H1 (cell line): ENCODE data around the gene AHNAK2. TPM values are rescaled to one million over a fixed set of nuclear protein-coding genes. Genes with fewer than 3 reads are reported as not detected.

Experiments
- CTCF ChIA-PET: fragments of 300-600 bp; sonication (Branson Sonifier 250); formaldehyde crosslinking; loops from one replicate; lab custom pipeline; 2021; ENCODE audit not compliant: partially characterized antibody; lab: Charles Lee
- POLR2A ChIA-PET: fragments of 300-600 bp; sonication (Branson Sonifier 250); formaldehyde crosslinking; loops from one replicate; lab custom pipeline; 2021; ENCODE audit warnings: inconsistent platforms; ENCODE audit not compliant: partially characterized antibody; lab: Charles Lee
- DNase-seq, 2 experiments: peaks; one replicate each; pipeline versions ENCODE4 v3.0.0 to v3.0.0-alpha.2; 2010 to 2022; ENCODE audit warnings: low spot score in 2 of 2, low read depth in 1 of 2, mixed read lengths in 1 of 2
- FAIRE-seq: peaks from 2 replicates; lab custom pipeline; 2011; peaks lifted over from hg19 to GRCh38; lab: Jason Lieb, UNC
- H2AFZ ChIP-seq: 2 replicates; pipeline ENCODE4 v1.8.1; 2012; ENCODE audit warnings: low read length, inconsistent platforms
- H2AK5ac ChIP-seq: 2 replicates; pipeline ENCODE4 v1.6.1; 2013; ENCODE audit warnings: low read depth, low read length
- H2BK120ac ChIP-seq: replicated peaks from 2 replicates; pipeline ENCODE3; 2013; ENCODE audit warnings: low read depth, low read length, inconsistent platforms
- H2BK12ac ChIP-seq: 2 replicates; pipeline ENCODE4 v1.6.1; 2013; ENCODE audit warnings: low read depth, low read length
- H2BK15ac ChIP-seq: 2 replicates; pipeline ENCODE4 v1.6.1; 2013; ENCODE audit warnings: low read length
- H2BK20ac ChIP-seq: 2 replicates; pipeline ENCODE4 v1.6.1; 2013; ENCODE audit warnings: low read length
- H2BK5ac ChIP-seq: 2 replicates; pipeline ENCODE4 v1.6.1; 2013; ENCODE audit warnings: low read depth, low read length
- H3K14ac ChIP-seq: 2 replicates; pipeline ENCODE4 v1.6.1; 2013; ENCODE audit warnings: inconsistent platforms; ENCODE audit not compliant: insufficient read length
- H3K18ac ChIP-seq: 2 replicates; pipeline ENCODE4 v1.6.1; 2013; ENCODE audit warnings: low read length; ENCODE audit errors: extremely low read depth
- H3K23ac ChIP-seq: 2 replicates; pipeline ENCODE4 v1.6.1; 2013; ENCODE audit warnings: inconsistent platforms; ENCODE audit not compliant: insufficient read length
- H3K23me2 ChIP-seq: 2 replicates; pipeline ENCODE4 v1.6.1; 2013; ENCODE audit warnings: low read depth, low read length
- H3K27ac ChIP-seq: 2 replicates; pipeline ENCODE4 v1.6.1; 2011; ENCODE audit warnings: low read depth, low read length, inconsistent platforms
- H3K27me3 ChIP-seq, 4 experiments: replicated peaks in 1 of 4; 1 replicate in 1 of 4; 2 replicates in 3 of 4; pipeline versions ENCODE4 v1.6.1 to v1.8.1; 2011 to 2013; ENCODE audit warnings: low read length in 3 of 4, mild to moderate bottlenecking in 3 of 4, inconsistent platforms in 2 of 4, mixed read lengths in 2 of 4, moderate library complexity in 1 of 4; ENCODE audit not compliant: control insufficient read depth in 3 of 4, insufficient read depth in 3 of 4; ENCODE audit errors: extremely low read depth in 1 of 4
- H3K36me3 ChIP-seq, 4 experiments: 2 replicates each; pipeline versions ENCODE4 v1.6.1 to v1.8.1; 2011 to 2013; ENCODE audit warnings: mild to moderate bottlenecking in 4 of 4, low read length in 3 of 4, moderate library complexity in 2 of 4, control low read depth in 1 of 4, inconsistent platforms in 1 of 4; ENCODE audit not compliant: insufficient read depth in 4 of 4, control insufficient read depth in 2 of 4
- H3K4ac ChIP-seq: replicated peaks from 2 replicates; pipeline ENCODE3; 2013; ENCODE audit warnings: low read length, low read depth, mixed read lengths, inconsistent platforms; ENCODE audit not compliant: insufficient read length
- H3K4me1 ChIP-seq, 4 experiments: replicated peaks in 1 of 4; 1 replicate in 1 of 4; 2 replicates in 3 of 4; pipeline versions ENCODE4 v1.6.1 to v1.8.1; 2011 to 2013; ENCODE audit warnings: low read length in 3 of 4, inconsistent platforms in 2 of 4, mixed read lengths in 1 of 4; ENCODE audit not compliant: insufficient read depth in 4 of 4, control insufficient read depth in 3 of 4
- H3K4me2 ChIP-seq, 2 experiments: 2 replicates each; pipeline versions ENCODE4 v1.6.1 to v1.8.1; 2011 to 2013; ENCODE audit warnings: low read depth in 2 of 2, low read length in 2 of 2, control low read depth in 1 of 2, inconsistent platforms in 1 of 2, mild to moderate bottlenecking in 1 of 2; ENCODE audit not compliant: insufficient read depth in 1 of 2
- H3K4me3 ChIP-seq, 4 experiments: fragments of 200-600, 300-600 bp in 1 of 4; sonication (generic), shearing (Covaris generic), sonication (Bioruptor Twin) in 1 of 4; 2 replicates each; pipeline versions ENCODE4 v1.5.1 to v1.8.1; 2011 to 2016; ENCODE audit warnings: low read length in 4 of 4, low read depth in 3 of 4, control low read depth in 2 of 4, inconsistent platforms in 2 of 4, mild to moderate bottlenecking in 2 of 4, mixed read lengths in 1 of 4, moderate library complexity in 1 of 4; ENCODE audit not compliant: insufficient read depth in 2 of 4; ENCODE audit errors: extremely low read depth in 1 of 4
- H3K56ac ChIP-seq: replicated peaks from 2 replicates; pipeline ENCODE3; 2013; ENCODE audit warnings: low read depth, mild to moderate bottlenecking, mixed read lengths, low read length, inconsistent platforms; ENCODE audit not compliant: insufficient read length
- H3K79me1 ChIP-seq: 2 replicates; pipeline ENCODE4 v1.6.1; 2013; ENCODE audit warnings: low read depth, low read length, control low read depth
- H3K79me2 ChIP-seq, 2 experiments: 2 replicates each; pipeline versions ENCODE4 v1.6.1 to v1.8.1; 2012 to 2013; ENCODE audit warnings: low read length in 2 of 2, mild to moderate bottlenecking in 2 of 2, inconsistent platforms in 1 of 2; ENCODE audit not compliant: insufficient read depth in 2 of 2, control insufficient read depth in 1 of 2
- H3K9ac ChIP-seq, 4 experiments: replicated peaks in 1 of 4; 1 replicate in 1 of 4; 2 replicates in 3 of 4; pipeline versions ENCODE4 v1.6.1 to v1.8.1; 2011 to 2013; ENCODE audit warnings: low read depth in 3 of 4, low read length in 3 of 4, control low read depth in 2 of 4, mild to moderate bottlenecking in 2 of 4, moderate library complexity in 2 of 4, inconsistent platforms in 1 of 4; ENCODE audit errors: extremely low read depth in 1 of 4
- H3K9me3 ChIP-seq, 2 experiments: 2 replicates each; pipeline versions ENCODE4 v1.6.1 to v1.8.1; 2012 to 2013; ENCODE audit warnings: mild to moderate bottlenecking in 2 of 2, moderate library complexity in 2 of 2, control low read depth in 1 of 2, inconsistent platforms in 1 of 2, low read depth in 1 of 2, low read length in 1 of 2, mixed read lengths in 1 of 2; ENCODE audit not compliant: insufficient read depth in 2 of 2
- H4K20me1 ChIP-seq, 2 experiments: replicated peaks in 1 of 2; 2 replicates each; pipeline versions ENCODE3 to v1.8.1; 2011 to 2013; ENCODE audit warnings: inconsistent platforms in 2 of 2, low read length in 2 of 2, mild to moderate bottlenecking in 1 of 2; ENCODE audit not compliant: insufficient read depth in 2 of 2, control insufficient read depth in 1 of 2
- H4K5ac ChIP-seq: 2 replicates; pipeline ENCODE4 v1.6.1; 2013; ENCODE audit warnings: low read length, low read depth, mixed read lengths, inconsistent platforms; ENCODE audit not compliant: insufficient read length
- H4K8ac ChIP-seq: 2 replicates; pipeline ENCODE4 v1.8.0; 2013; ENCODE audit warnings: mild to moderate bottlenecking, moderate library complexity, low read length, inconsistent platforms; ENCODE audit not compliant: insufficient read depth; ENCODE audit errors: extremely low read depth
- H4K91ac ChIP-seq: replicated peaks from 2 replicates; pipeline ENCODE3; 2013; ENCODE audit warnings: low read length, mixed read lengths, inconsistent platforms; ENCODE audit not compliant: insufficient read length
- ATF3 ChIP-seq: IDR thresholded peaks from 2 replicates; pipeline ENCODE4 v1.6.1; 2011; ENCODE audit warnings: low read depth, mild to moderate bottlenecking, low read length; ENCODE audit not compliant: insufficient read depth
- CBX5 ChIP-seq: fragments of 300-800, 300-1000 bp; sonication (generic); IDR thresholded peaks from 2 replicates; pipeline ENCODE4 v1.7.1; 2016; ENCODE audit warnings: antibody characterized with exemption, low read length, low read depth
- CHD2 ChIP-seq: IDR thresholded peaks from 2 replicates; pipeline ENCODE4 v1.6.1; 2012; ENCODE audit warnings: low read length, improper control_type of control experiment
- FOSL1 ChIP-seq: IDR thresholded peaks from 2 replicates; pipeline ENCODE4 v1.6.1; 2011; ENCODE audit warnings: mild to moderate bottlenecking, low read depth, low read length, moderate library complexity; ENCODE audit not compliant: insufficient read depth
- HDAC6 ChIP-seq: IDR thresholded peaks from one replicate; pipeline ENCODE4 v1.7.1; 2012; ENCODE audit warnings: low read depth, mild to moderate bottlenecking, inconsistent platforms, low read length, moderate library complexity
- MAFK ChIP-seq: IDR thresholded peaks from 2 replicates; pipeline ENCODE4 v1.6.1; 2012; ENCODE audit warnings: low read depth, mild to moderate bottlenecking, improper control_type of control experiment, low read length
- RBBP5 ChIP-seq: IDR thresholded peaks from 2 replicates; pipeline ENCODE4 v1.7.1; 2012; ENCODE audit warnings: low read depth, mild to moderate bottlenecking, inconsistent platforms, low read length, moderate library complexity, borderline replicate concordance
- RNF2 ChIP-seq: fragments of 200-900, 300-1000 bp; sonication (generic); IDR thresholded peaks from 2 replicates; pipeline ENCODE4 v1.7.1; 2016; ENCODE audit warnings: borderline replicate concordance, low read depth, mild to moderate bottlenecking, antibody characterized with exemption, low read length; ENCODE audit not compliant: poor library complexity, severe bottlenecking; ENCODE audit errors: missing control alignments
- SAP30 ChIP-seq: fragments of 300-600 bp; sonication (generic); IDR thresholded peaks from 2 replicates; pipeline ENCODE4 v1.7.1; 2012; ENCODE audit warnings: low read length, moderate library complexity, mild to moderate bottlenecking, inconsistent platforms; ENCODE audit not compliant: insufficient read depth, insufficient replicate concordance
- TBP ChIP-seq: IDR thresholded peaks from 2 replicates; pipeline ENCODE4 v1.6.1; 2011; ENCODE audit warnings: low read depth, low read length, improper control_type of control experiment
- TEAD4 ChIP-seq: IDR thresholded peaks from 2 replicates; pipeline ENCODE4 v1.6.1; 2012; ENCODE audit warnings: low read depth, low read length, inconsistent platforms, mixed read lengths
- WGBS, 2 experiments: shearing (Covaris generic) in 1 of 2; methylation state at CpG; one replicate each; pipeline versions ENCODE4 v1.1.6 to v1.1.7; 2013 to 2015; ENCODE audit warnings: low lambda C conversion rate in 2 of 2, mixed read lengths in 2 of 2, inconsistent platforms in 1 of 2, low coverage in 1 of 2, missing lambda C conversion rate in 1 of 2; ENCODE audit not compliant: insufficient replicate concordance in 2 of 2, insufficient coverage in 1 of 2, insufficient read length in 1 of 2; ENCODE audit errors: extremely low coverage in 1 of 2, missing lambda C conversion rate in 1 of 2; 5-methylcytosine and 5-hydroxymethylcytosine counted together
- polyA plus RNA-seq, 7 experiments: library from polyadenylated mRNA; depleted of rRNA in 3 of 7; stranded (reverse) in 5 of 7; unstranded in 2 of 7; fragments of >200 nt in 5 of 7; fragments of 200-250 nt in 2 of 7; gene quantifications; 1 replicate in 5 of 7; 2 replicates in 1 of 7; 4 replicates in 1 of 7; pipeline versions ENCODE4 v1.2.1 to v1.2.3, GENCODE V29; 2011 to 2013; ENCODE audit warnings: missing spikeins in 2 of 7, mixed read lengths in 2 of 7
- total RNA-seq: library from RNA; stranded (reverse); fragmentation: NEBNext Ultra II Directional; extraction: Animal tissue kit (Norgen Biotek cat#: 25700); gene quantifications from 2 replicates; pipeline ENCODE4 v1.2.1, GENCODE V29; 2021

Gene AHNAK2
- total and polyA plus RNA-seq, 2 of the 8 experiments (the other 6 are each of a cell fraction or from before 2014, with no cell fraction given): 0.95 to 2.0 TPM

DNA sequence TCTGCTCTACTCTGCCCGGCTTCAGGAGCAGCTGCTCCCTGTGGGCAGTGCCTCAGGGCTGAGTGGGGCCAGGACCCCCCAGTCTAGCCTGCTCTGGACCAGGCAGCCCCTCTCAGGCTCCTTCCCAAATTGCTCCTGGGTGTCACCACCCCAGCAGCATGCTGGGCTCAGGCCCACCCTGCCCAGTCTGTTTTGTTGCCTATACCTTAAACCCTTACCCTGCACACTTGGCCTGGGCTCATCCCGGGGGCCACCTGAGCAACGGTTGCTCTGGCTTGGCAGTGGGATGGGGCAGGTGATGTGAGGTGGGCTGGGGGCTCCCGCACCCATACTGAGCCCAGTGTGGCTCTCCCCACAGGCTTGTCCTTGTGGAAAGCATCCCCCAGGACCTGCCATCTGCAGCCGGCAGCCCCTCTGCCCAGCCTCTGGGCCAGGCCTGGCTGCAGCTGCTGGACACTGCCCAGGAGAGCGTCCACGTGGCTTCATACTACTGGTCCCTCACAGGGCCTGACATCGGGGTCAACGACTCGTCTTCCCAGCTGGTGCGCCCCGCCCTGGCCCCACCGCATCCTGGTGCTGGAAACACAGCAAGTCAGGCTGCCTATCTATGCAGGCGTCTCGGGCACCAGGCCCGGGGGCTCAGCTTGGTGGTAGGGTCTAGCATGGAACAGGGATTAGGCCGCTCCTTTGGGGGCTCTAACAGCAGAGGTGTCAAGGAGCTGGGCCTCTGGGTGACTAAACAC lies 49.6 kb downstream of the AHNAK2 start:
- Histone ChIP-seq H4K91ac (no peak overlapping the region), H3K36me3 (peaks cover 0 to 4% (median 0%) of the 10 kb centered on the region in 4 experiments; a peak in 1 of 8 replicates), H3K56ac (no peak overlapping the region), H3K27ac (no peak overlapping the region), H3K4me2 (no peak overlapping the region), H4K8ac (no peak overlapping the region), H2AFZ (no peak overlapping the region), H3K9me3 (no peaks in the 10 kb centered on the region; a peak in 1 of 4 replicates), H2BK12ac (no peak overlapping the region), H3K79me2 (no peaks in the 10 kb centered on the region), H3K27me3 (peaks cover 22 to 39% (median 32%) of the 10 kb centered on the region in 4 experiments), H3K4me3 (no peak overlapping the region), H4K20me1 (peaks cover 0 to 2% of the 10 kb centered on the region in 2 experiments), H3K4ac (no peak overlapping the region), H3K23ac (no peak overlapping the region), H3K23me2 (peaks cover 9% of the 10 kb centered on the region; the same call in 1 of the 2 replicates), H3K4me1 (peaks cover 0 to 16% (median 8%) of the 10 kb centered on the region in 4 experiments; a peak in 5 of 7 replicates), H3K14ac (no peak overlapping the region), H3K79me1 (no peaks in the 10 kb centered on the region), H2BK20ac (no peak overlapping the region), H4K5ac (no peak overlapping the region), H2BK15ac (no peak overlapping the region), H2BK5ac (no peak overlapping the region), H3K18ac (no peak overlapping the region), H2BK120ac (no peak overlapping the region), H2AK5ac (no peak overlapping the region), H3K9ac (no peak overlapping the region)
- CTCF ChIA-PET: interaction anchor here (0.6 to 2.2 kb wide), 10 partner anchors 9 to 117 kb away, joined by 3 to 8 read pairs (median 4); no protein-coding TSS in a partner anchor
- no peak for DNase-seq
- WGBS, 2 experiments: 88% methylated on average over 16 of the region's 17 CpGs; no CpG with 5 or more reads in 1 of the 2 experiments
- no peak for FAIRE-seq
- POLR2A ChIA-PET: no interaction called here
- TF ChIP-seq TBP (no peak), CHD2 (no peak), CBX5 (no peak), TEAD4 (no peak), SAP30 (no peak), FOSL1 (no peak), ATF3 (no peak), MAFK (no peak), HDAC6 (no peak), RBBP5 (no peak), RNF2 (no peak)
